Embryonic facial prominence (tissue), 1 donor: ENCODE data around the gene ANO9.
A peak's percentile ranks its signal among the peaks of the same experiment; 100 is the strongest.

Source experiments
- DNase-seq: peaks from one replicate; pipeline ENCODE4 v3.0.0-alpha.2; 2016; ENCODE audit errors: extremely low spot score

The ANO9 gene

DNA sequence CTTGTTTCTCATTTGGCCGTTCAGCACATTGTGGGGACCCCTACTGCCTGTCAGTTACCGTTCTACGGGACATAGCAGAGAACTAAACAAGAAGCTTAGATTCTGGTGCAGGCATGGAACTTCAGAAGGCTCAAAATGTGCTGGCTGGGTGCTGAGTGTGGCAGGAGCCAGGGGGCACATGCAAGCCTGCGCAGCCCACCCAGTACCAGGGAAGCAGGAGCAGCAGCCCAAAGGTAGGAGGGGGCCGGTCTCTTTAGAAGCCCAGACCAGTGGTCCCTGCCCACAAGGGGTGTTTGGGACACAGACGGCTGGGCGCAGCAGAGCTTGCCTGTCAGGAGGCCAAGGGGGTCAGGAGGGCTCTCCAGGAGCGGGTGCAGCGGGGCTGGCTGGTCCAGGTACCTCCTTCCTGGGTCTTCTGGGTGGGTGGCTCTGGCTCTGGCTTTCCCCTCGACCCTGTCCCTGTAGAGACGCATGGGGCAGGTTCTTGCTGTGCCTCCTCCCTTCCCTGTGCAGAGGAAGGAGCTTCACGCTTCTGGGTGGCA is 10.5 kb upstream of the ANO9 start:
- no peak for DNase-seq

DNA sequence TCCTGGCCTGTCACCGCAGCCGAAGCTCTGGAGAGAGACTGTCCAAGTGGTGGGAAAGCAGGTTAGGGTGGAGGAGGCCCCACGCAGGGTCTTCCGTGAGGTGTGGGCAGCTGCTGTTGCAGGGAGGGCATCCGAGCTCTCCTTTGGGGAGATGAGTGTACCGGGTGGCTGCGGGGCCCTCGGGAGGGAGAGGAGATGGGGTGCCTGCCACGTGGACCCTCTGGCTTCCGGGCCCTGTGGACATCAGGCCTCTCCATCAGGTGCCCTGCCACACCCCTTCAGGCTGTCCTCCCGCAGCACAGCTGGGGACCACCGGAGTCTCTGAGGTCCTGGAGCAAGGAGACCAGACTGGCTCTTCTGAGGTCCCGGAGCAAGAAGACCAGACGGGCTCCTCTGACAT is 9.9 kb upstream of the ANO9 start:
- DNase-seq, result no peak

DNA sequence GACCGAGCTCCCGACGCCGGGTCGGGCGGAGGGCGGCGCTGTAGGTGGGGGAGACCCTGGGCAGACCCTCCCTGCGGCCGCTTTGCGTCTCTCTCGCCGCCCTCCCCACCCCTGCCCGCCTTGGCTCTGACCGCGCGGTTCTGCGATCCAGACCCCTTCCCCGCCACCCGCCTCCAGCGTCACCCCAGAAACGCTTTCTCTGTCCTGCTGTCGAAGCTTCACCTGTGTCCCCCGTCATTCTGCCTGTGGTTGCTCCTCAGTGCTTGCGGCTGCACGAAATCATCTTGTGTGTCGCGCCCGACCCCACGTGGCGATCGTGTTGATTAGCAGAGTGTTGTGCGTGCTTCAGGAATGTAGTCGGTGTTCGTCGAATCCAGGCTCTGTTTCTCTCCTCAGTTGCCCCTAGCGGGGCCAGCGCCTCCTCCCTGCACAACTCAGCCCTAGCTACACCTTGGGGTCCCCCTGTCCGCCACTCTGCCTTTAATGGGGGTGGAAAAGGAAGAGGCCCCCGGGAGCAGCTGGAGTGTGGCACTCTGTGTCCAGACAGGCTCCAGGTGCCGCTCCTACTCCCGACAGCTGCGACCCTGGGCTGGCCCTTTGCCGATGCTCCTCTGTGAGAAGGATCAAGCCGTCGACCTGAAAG is 9.1 kb upstream of the ANO9 start:
- peak; percentile 36 for DNase-seq

DNA sequence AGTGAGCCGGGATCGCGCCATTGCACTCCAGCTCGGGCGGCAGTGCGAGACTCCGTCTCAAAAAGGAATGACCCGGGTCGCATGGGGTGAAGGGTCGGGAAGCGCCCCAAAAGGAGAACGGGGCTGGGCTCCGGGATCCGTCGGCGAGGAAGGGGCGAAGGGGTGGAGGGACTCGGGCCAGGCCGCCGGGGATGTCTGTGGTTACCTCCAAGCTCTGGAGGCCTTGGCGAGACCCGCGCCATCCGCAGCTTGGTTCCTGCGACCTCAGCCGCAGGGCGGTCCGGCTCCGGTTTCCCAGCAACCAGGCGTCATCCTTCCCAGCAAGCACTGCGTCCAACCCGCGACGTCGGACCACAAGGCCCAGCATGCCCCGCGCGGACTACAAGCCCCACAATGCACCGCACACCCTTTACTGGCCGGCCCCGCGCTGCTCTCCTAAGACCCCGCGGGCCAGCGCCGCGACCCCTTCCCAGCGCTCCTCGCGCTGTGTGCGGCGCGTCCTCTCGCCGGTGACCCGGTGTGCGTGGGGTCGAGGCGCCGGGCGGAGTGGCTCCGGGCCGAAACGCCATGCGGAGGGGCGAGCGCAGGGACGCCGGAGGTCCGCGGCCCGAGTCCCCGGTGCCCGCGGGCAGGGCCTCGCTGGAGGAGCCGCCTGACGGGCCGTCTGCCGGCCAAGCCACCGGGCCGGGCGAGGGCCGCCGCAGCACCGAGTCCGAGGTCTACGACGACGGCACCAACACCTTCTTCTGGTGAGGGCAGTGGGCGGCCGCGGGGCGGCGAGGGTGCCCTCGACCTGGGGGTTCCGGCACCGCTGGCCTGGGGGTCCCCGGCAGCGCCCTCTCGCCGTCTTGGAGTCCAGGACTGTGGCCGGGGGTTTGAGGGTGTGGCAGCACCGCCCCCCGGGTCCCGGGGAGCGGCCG is 8.3 kb upstream of the ANO9 start, which contains the start of gene PTDSS2:
TSS of gene PTDSS2 (plus strand) at position 391 of the 920 bp plus-strand sequence. CDS start at position 568, 177 bp downstream.
- DNase-seq, result peak; percentile 91

DNA sequence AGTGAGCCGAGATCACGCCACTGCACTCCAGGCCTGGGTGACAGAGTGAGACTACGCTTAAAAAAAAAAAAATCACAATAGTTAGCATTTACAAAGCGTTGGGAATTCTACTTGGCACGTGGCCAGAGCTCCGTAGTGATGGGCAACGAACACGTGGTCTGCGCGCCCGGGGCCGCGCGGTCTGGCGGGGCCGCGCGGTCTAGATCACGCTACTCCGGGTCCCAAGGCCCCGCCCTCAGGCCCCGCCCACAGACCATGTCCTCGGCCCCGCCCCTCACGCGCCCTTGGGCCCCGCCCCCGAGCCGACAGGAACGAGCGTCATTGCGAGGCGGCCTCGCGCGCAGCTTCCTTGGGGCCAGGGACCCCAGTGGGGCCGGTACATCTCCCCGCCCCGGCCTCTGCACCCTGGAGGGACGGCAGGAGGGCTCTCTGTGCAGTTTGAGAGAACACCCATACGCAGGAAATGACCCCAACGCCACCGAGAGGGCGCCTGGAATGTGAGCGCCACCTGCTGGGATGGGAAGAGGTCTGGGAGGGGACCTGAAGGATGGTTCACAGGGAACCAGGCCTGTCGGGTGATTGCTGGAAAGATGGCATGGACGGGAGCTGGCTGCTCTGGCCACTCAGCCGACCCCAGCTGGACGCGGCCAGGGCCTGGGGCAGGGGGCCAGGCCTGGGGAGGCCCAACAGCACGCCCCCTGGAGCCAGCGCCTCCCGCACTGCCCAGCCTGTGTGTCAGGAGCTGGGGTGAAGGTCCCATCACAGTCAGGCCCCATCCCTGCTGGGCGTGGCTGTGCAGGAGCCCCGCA is 6.3 kb upstream of the ANO9 start:
- peak; percentile 79 for DNase-seq

DNA sequence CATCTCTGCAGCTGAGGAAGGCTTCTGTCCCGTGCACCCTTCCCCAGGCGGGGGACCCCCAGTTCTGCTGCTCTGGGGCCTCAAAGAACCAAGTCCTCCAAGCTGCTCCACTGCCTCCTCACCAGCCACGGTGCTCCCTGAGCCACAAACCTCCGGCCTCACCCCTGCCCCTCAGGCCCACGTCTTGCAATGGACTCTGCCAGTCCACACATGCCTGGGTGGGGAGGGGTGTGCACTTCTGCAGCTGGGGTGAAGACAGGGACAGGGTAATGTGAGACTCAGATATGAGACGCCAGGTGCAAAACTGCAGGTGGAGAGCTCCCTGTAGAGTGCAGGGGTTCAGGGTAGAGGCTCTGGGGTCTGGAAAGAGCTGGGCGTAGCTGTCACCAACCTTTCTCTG is 5.1 kb upstream of the ANO9 start:
- DNase-seq, result no peak

DNA sequence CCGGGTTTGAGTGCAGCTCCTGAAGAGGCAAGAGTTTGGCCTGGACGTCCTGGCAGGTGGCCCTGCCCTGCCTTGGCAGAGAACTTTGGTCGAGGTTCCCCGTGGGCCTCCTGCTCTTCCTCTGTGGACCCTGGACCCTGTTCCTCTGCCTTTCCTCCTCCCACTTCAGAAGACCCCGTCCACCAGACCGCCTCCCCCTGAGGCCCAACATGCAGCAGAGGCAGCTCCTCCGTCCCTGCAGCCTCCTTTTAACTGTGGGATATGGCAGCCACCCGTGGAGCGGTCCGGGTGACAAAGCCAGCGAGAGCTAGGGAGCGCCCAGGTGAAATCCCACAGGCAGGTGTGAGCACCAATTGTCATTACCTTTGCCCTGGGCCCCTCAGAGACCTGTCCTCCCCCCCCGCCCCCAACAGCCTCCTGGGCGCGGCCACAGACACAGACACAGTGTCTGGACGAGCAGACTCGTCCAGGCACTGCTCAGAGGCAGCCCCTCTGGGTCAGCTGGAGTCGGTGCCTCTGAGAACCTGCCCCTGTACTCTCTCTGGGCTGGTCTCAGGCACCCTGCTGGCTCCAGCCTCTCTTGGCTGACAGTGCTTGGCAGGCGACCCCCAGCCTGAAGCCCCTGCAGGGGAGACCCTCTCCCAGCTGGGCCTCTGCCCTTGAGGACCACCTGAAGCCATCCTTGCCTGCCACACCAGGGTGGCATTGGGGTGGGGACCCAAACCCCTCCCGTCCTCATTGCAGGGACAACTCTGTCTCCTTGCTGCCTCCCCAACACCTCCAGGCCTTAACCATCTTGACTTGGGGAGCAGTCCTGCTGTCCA is 4.2 kb upstream of the ANO9 start:
- DNase-seq, result no peak

DNA sequence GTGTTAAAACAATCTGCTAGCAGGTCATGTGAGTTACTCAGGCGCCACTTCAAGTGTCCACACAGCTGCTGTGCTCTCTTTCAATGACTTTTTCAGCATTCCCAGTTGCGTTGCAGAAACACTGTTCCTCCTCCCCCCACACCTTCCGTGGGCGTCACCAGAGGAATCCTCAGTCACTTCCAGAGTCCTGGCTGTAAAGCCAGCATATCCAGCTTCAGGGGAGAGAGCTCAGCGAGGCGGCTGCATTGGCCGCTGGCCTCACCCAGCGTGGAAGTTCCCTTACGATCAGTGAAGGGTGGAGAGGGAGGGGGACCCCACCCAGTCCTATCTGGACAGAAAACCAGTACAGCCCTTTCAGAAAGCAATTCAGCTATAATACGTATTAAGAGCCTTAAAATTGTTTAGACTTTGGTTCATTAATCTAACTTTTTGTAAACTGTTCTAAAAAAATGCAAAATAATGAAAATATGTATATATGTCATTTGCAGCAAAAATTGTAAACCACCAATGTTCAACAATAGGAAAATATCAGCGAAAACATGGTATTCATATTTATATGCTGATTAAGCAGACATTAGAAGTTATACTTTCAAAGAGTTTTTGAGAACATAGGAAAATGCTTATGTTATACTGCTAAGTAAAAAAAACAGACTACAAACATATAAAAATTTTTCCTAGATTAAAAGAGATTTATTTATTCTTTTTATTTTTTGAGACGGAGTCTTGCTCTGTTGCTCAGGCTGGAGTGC is 2.8 kb upstream of the ANO9 start:
- DNase-seq, result no peak

DNA sequence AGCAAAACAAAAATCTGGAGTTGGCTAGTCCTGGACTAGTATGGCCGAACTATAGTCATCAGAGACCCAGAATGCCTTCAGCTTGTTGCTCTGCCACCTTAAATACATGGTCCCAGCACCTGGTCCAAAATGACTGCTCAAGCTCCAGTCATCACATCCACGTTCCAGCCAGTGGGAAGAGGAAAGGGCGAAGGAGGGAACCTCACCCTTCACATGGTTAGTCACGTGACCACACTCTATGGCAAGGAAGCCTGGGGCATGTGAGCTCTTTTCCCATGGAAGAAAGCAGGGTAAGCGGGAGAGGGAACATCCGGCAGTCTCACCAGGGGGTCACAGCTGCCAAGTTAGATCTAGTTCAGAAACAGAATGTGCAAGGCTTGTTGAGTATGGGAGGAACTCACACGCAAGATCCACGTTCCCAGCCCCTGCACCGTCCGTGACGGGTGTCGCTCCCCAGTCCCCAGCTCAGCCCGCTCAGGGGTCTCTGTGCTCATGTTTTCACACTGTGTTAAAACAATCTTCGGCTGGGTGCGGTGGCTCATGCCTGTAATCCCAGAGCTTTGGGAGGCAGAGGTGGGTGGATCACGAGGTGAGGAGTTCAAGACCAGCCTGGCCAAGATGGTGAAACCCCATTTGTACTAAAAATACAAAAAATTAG is 1.9 kb upstream of the ANO9 start:
- no peak for DNase-seq

DNA sequence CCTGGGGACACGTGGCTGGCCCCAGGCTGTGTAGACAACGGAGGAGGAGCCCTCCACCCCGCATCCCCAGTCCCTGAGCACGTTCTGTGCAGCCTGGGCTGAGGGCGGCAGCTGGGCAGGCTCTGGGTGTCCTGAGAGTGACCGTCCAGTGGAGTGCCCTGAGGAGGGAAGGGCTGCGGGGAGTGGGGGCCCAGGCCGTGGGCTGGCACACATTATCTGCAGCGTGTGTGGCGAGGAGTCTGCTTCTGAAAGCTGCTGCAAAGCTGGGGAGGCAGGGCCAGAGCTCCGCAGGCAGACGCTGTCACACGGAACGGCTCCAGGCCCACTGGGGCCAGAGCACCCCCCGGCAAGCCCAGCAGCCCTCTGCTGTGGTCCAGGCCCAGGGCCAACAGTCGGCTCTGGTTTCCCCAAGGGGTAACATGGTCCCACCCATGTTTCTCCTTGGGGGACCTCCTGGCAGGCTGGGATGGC is 835 bp upstream of the ANO9 start:
- no peak for DNase-seq

DNA sequence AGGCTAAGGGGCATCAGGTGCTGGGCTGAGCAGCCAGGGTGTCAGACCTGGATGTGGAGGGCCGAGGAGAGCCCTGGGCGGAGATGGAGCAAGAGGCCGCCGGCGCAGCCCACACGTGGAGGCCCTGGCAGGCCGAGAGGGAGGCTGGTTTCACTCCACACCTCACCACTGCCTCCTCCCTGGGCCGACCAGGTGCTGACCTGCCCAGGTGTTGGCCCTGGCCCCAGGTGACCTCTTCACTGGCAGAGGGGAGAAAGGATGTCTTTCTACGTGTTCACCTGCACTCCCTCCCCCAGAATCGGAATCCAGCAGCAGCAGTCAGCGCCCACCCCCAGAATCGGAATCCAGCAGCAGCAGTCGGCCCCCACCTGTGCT is 781 bp downstream of the ANO9 start:
- DNase-seq, result no peak

DNA sequence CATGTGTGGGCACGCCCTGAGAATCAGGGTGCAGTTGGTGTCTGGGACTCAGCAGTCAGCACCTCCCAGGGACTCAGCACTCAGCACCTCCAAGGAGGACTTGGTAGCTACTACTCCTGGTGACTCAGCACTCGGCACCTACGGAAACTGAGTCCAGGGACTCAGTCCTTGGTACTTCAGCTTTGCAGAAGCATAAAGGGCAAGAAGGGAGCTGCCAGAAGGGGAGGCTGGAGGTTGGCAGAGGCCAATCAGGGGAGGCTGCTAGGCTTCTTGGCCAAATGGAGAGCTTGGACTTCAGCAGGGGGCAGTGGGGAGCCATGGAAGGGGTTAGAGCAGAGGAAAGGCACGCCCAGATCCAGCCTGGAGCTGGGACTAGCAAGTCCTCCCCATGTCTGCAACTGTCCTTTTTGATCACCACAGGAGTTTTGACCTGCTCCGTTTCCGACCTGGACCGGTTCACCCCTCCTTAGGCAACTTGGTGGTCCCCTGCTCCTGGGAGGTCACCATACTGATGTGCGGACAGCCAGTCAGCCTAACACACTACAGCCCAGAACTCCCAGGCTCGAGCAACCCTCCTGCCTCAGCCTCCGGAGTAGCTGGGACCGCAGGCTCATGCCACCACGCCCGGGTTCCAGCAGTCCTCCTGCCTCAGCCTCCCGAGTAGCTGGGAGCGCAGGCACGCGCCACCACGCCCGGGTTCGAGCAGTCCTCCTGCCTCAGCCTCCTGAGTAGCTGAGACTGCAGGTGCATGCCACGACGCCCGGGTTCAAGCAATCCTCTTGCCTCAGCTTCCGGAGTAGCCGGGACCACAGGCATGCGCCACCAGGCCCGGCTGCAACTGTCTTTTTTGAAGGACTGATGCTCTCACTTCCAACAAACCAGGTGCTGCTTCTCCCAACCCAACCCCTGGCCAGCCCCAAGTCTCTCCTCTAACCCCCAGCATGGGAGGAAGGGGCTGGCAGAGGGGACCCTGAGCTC is 1.5 kb downstream of the ANO9 start:
- no peak for DNase-seq

DNA sequence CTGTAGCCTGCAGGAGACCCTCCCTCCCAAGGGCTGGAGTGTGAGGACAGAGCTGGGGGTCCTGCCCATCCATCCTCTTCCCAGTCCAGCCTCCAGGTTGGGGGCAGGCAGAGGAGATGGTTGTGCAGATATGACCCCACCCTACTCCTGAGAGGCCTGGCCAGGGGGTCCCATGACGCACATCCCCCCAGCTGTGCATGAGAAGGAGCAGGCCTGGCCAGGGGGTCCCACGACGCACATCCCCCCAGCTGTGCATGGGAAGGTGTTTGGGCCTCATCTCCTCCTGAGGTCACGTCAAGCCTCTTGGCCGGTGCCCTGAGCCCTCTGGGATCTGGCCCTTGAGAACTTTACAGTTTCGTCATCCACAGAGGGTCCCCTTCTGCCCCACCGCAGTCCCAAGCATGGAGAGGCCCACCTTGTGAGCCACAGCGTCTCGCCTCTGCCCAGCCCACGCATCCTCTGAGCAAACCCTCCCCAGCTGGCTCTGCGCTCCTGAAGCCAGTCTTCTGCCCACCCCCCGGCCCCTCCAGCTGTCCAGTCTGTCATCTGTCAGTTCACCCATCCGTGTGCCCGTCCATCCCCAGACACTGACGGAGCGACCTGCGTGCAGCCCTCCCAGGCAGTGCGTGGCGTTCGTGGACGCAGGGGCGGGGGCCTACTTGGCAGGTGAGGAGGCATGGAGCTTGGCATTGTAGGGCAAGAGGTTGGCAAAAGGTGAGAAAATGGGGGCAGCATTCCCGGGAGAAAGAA is 2.3 kb downstream of the ANO9 start:
- no peak for DNase-seq

DNA sequence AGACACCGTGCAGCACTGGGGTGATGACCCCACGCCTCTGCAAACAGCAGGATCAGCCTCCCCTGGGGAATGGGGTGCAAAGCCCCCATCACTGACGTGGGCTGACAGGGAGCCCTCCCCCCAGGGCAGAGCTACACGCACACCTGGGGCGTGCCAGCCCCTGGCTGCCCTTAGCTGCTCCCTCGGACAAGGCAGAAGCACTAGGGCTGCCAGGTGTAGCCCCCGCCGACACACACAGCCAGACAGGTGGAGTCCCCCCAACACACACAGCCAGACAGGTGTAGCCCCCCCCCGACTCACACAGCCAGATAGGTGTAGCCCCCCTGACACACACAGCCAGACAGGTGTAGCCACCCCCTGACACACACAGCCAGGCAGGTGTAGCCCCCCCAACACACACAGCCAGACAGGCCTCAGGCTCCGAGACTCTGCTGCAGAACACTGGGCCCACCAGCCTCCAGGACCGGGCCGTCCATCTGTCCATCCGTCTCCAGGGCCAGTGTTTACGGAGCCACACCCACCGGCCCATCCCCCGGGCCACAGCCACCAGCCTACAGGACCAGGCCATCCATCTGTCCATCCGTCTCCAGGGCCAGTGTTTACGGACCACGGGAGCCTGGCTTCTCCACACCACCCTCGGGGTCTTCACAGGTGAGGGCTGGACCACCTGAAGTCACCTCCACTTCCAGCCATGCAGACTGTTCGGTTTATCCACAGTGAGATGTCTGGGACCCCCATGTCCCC is 3.5 kb downstream of the ANO9 start:
- DNase-seq, result no peak

DNA sequence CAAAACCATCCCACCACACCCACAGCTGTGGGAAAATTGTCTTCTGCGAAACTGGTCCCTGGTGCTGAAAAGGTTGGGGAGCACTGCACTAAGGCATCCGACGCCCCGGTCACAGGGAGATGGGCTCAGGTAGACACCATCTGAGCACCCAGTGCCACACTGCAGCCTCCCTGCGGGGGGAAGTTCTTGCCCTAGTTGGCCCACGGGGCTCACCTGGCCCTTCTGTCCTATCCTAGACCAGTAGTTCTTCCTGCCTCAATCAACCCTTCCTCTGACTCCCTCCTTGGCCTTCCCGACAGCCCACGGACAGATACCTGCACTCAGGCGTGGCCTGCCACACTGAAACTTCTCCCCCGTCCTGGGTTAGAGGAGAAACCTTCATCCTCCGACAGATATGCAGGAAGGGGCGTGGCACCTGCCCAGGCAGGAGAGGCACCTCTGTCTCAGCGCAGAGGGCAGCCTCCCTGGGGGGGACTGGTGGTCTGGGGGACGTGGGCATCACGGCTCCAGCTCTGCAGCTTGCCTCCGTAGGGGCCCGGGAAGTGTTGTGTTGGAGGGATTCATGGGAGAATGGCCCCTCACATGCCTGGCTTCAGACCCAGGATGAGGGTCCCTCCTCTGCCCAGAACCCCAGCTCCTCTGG is 4.5 kb downstream of the ANO9 start:
- no peak for DNase-seq

DNA sequence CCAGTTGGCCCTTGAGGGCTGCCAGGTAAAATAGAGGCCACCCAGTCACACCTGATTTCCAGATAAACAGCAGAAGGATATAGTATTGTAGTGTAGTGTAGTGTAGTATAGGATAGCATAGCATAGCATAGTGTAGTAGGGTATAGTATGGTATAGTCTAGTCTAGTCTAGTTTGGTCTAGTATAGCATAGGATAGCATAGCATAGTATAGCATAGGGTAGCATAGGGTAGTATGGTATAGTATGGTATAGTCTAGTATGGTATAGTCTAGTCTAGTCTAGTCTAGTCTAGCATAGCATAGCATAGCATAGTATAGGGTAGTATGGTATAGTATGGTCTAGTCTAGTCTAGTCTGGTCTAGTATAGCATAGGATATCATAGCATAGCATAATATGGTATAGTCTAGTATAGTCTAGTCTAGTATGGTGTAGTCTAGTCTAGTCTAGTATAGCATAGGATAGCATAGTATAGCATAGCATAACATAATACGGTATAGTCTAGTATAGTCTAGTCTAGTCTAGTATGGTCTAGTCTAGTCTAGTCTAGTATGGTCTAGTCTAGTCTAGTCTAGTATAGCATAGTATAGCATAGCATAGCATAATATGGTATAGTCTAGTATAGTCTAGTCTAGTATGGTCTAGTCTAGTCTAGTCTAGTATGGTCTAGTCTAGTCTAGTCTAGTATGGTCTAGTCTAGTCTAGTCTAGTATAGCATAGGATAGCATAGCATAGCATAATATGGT is 6.6 kb downstream of the ANO9 start:
- peak; percentile 2 for DNase-seq
